Activated T-helper 1 cell treated with anti-CD3 and anti-CD28 coated beads, Interleukin-2, amount 50 U/mL, for 16 hours (primary cell): ENCODE measurements around the gene CDK5R2.

Experiments
- DNase-seq, 2 donors: peaks; one replicate each; pipeline ENCODE4 v3.0.0-alpha.2; 2020; ENCODE audit warnings: low read depth in 1 of 2, low spot score in 1 of 2

Gene CDK5R2

GRCh38 chr2:218986148-218986761 is 26.8 kb downstream of the CDK5R2 start:
- DNase-seq = no peak

GRCh38 chr2:218988164-218988563 is 28.7 kb downstream of the CDK5R2 start:
- no peak for DNase-seq

GRCh38 chr2:218988650-218989049 is 29.2 kb downstream of the CDK5R2 start:
- no peak for DNase-seq

GRCh38 chr2:218990052-218990451 is 30.6 kb downstream of the CDK5R2 start:
- DNase-seq = no peak

GRCh38 chr2:218990612-218991011 is 31.1 kb downstream of the CDK5R2 start:
- no peak for DNase-seq

GRCh38 chr2:218991674-218992168 is 32.3 kb downstream of the CDK5R2 start:
- no peak for DNase-seq

- no peak for DNase-seq
Measured at GRCh38 chr2:218992196-218992595, 32.7 kb downstream of the CDK5R2 start.

- DNase-seq = no peak
Measured at GRCh38 chr2:218992703-218993344, 33.4 kb downstream of the CDK5R2 start.

GRCh38 chr2:218993345-218994315 is 34.2 kb downstream of the CDK5R2 start, which contains the start of gene CRYBA2:
Gene CRYBA2 (minus strand): TSS chr2:218993422. CDS start chr2:218993176, 246 bp downstream.
- no peak for DNase-seq

GRCh38 chr2:218995561-218995960 is 36.1 kb downstream of the CDK5R2 start:
- DNase-seq = no peak

GRCh38 chr2:218995972-218996711 is 36.7 kb downstream of the CDK5R2 start:
- peak; percentile 60 to 62 for DNase-seq

- no peak for DNase-seq
Measured at GRCh38 chr2:218996937-218997336, 37.5 kb downstream of the CDK5R2 start.

- DNase-seq = no peak
Measured at GRCh38 chr2:218997731-218998130, 38.3 kb downstream of the CDK5R2 start.

- DNase-seq = no peak
Measured at GRCh38 chr2:218998414-218999002, 39.0 kb downstream of the CDK5R2 start.

GRCh38 chr2:218999021-218999880 is 39.8 kb downstream of the CDK5R2 start:
- no peak for DNase-seq

GRCh38 chr2:218999881-219000568 is 40.6 kb downstream of the CDK5R2 start:
- DNase-seq = no peak

- no peak for DNase-seq
Measured at GRCh38 chr2:219000569-219000960, 41.1 kb downstream of the CDK5R2 start.

GRCh38 chr2:219001100-219001576 is 41.7 kb downstream of the CDK5R2 start:
- DNase-seq = no peak
